GM23338 (cell line): Measurements from ENCODE around the gene ASXL2. TPM values are rescaled to one million over a fixed set of nuclear protein-coding genes. Genes with fewer than 3 reads are reported as not detected.

Experiments used
- ATAC-seq: fragments of 200-7000 bp; cut with Tn5 transposase; 3 replicates; pipeline ENCODE4 v1.9.1; 2020
- DNase-seq: peaks from one replicate; pipeline ENCODE4 v3.0.0-alpha.2; 2015; ENCODE audit warnings: low spot score
- H2AFZ ChIP-seq: fragments of 200-600 bp; sonication (generic); 2 replicates; pipeline ENCODE4 v1.8.0; 2016; ENCODE audit warnings: antibody characterized with exemption, mild to moderate bottlenecking, moderate library complexity
- H3F3A ChIP-seq: fragments of 200-600 bp; sonication (generic); replicated peaks from 2 replicates; pipeline ENCODE4 v1.8.0; 2017; ENCODE audit warnings: antibody characterized with exemption, mixed run types, low read depth
- H3K27ac ChIP-seq: fragments of 200-600 bp; sonication (generic); 2 replicates; pipeline ENCODE4 v1.6.1; 2016; ENCODE audit warnings: low read depth
- H3K27me3 ChIP-seq: fragments of 200-600 bp; sonication (generic); 2 replicates; pipeline ENCODE4 v1.8.0; 2016; ENCODE audit warnings: mild to moderate bottlenecking, mixed run types, moderate library complexity; ENCODE audit not compliant: insufficient read depth
- H3K36me3 ChIP-seq: fragments of 200-600 bp; sonication (generic); 2 replicates; pipeline ENCODE4 v1.8.0; 2016; ENCODE audit warnings: mild to moderate bottlenecking; ENCODE audit not compliant: insufficient read depth
- H3K4me1 ChIP-seq: fragments of 200-600 bp; sonication (generic); 2 replicates; pipeline ENCODE4 v1.8.0; 2016; ENCODE audit warnings: mild to moderate bottlenecking, moderate library complexity; ENCODE audit not compliant: insufficient read depth
- H3K4me2 ChIP-seq: fragments of 200-600 bp; sonication (generic); 2 replicates; pipeline ENCODE4 v1.7.1; 2017; ENCODE audit warnings: mixed run types
- H3K4me3 ChIP-seq: fragments of 200-600 bp; sonication (generic); 2 replicates; pipeline ENCODE4 v1.6.1; 2016; ENCODE audit warnings: mixed run types
- H3K79me2 ChIP-seq: fragments of 200-600 bp; sonication (generic); replicated peaks from 2 replicates; pipeline ENCODE4 v1.8.0; 2017; ENCODE audit warnings: mild to moderate bottlenecking; ENCODE audit not compliant: insufficient read depth
- H3K9me2 ChIP-seq: fragments of 200-600 bp; sonication (generic); 2 replicates; pipeline ENCODE4 v1.8.0; 2017; ENCODE audit not compliant: insufficient read depth
- H4K20me1 ChIP-seq: fragments of 200-600 bp; sonication (generic); replicated peaks from 2 replicates; pipeline ENCODE4 v1.8.0; 2017; ENCODE audit warnings: mild to moderate bottlenecking; ENCODE audit not compliant: insufficient read depth
- H3K27ac Mint-ChIP-seq: 2 replicates; pipeline ENCODE4 v1.8.0; 2020; ENCODE audit warnings: inconsistent platforms, mild to moderate bottlenecking, moderate library complexity, mixed read lengths
- H3K27me3 Mint-ChIP-seq: 3 replicates; pipeline ENCODE4 v1.8.0; 2022; ENCODE audit warnings: low read depth, mild to moderate bottlenecking, moderate library complexity, mixed read lengths, inconsistent platforms; ENCODE audit not compliant: insufficient read depth, poor library complexity
- H3K36me3 Mint-ChIP-seq: 3 replicates; pipeline ENCODE4 v1.8.0; 2021; ENCODE audit warnings: low read depth, mild to moderate bottlenecking, inconsistent platforms, moderate library complexity, mixed read lengths
- H3K4me1 Mint-ChIP-seq: 3 replicates; pipeline ENCODE4 v1.8.0; 2020; ENCODE audit warnings: mild to moderate bottlenecking, inconsistent platforms, mixed read lengths
- H3K4me3 Mint-ChIP-seq: 3 replicates; pipeline ENCODE4 v1.8.0; 2021; ENCODE audit warnings: moderate library complexity, mild to moderate bottlenecking, inconsistent platforms, mixed read lengths
- H3K9me3 Mint-ChIP-seq: 3 replicates; pipeline ENCODE4 v1.8.0; 2020; ENCODE audit warnings: moderate library complexity, mild to moderate bottlenecking, inconsistent platforms, mixed read lengths
- EZH2 ChIP-seq: fragments of 200-600 bp; sonication (generic); IDR thresholded peaks from one replicate; pipeline ENCODE4 v1.8.0; 2017; ENCODE audit warnings: antibody characterized with exemption, mild to moderate bottlenecking, low read depth; ENCODE audit not compliant: unreplicated experiment
- EZH2phosphoT487 ChIP-seq: fragments of 200-600 bp; sonication (generic); IDR thresholded peaks from one replicate; pipeline ENCODE4 v1.8.1; 2018; ENCODE audit warnings: antibody characterized with exemption; ENCODE audit not compliant: unreplicated experiment
- JUNB ChIP-seq: IDR thresholded peaks from one replicate; pipeline ENCODE4 v1.6.1; 2016; ENCODE audit warnings: antibody characterized with exemption; ENCODE audit not compliant: unreplicated experiment
- NANOG ChIP-seq: IDR thresholded peaks from 2 replicates; pipeline ENCODE4 v1.6.1; 2016; ENCODE audit warnings: antibody characterized with exemption, borderline replicate concordance
- STAT1 ChIP-seq: IDR thresholded peaks from one replicate; pipeline ENCODE4 v1.6.1; 2016; ENCODE audit warnings: antibody characterized with exemption; ENCODE audit not compliant: unreplicated experiment
- ZNF114 ChIP-seq: fragments of 250-450 bp; sonication (Bioruptor Pico); IDR thresholded peaks from 2 replicates; pipeline ENCODE4 v1.5.0; 2020; ENCODE audit warnings: mild to moderate bottlenecking, moderate library complexity
- ZNF331 ChIP-seq: fragments of 250-450 bp; sonication (Bioruptor Pico); IDR thresholded peaks from 2 replicates; pipeline ENCODE4 v1.5.0; 2020; ENCODE audit warnings: low read depth, mild to moderate bottlenecking, moderate library complexity
- polyA plus RNA-seq: library from polyadenylated mRNA; unstranded; fragments of >200 nt; fragmentation: Nextera tagmentation; extraction: Ambion mirVana; gene quantifications from 2 replicates; pipeline ENCODE4 v1.2.1, GENCODE V29; 2016
- total RNA-seq: library from RNA; depleted of rRNA; stranded (reverse); fragments of >200 nt; shearing (Covaris generic); gene quantifications from 2 replicates; pipeline ENCODE4 v1.2.3, GENCODE V29; 2014
- TF ChIP-seq, protein P1 (sequence below): IDR thresholded peaks from 2 replicates; pipeline ENCODE4 v1.6.1; 2016; ENCODE audit warnings: antibody characterized with exemption
- TF ChIP-seq, protein P2 (sequence below): fragments of 250-450 bp; sonication (Bioruptor Pico); IDR thresholded peaks from 2 replicates; pipeline ENCODE4 v1.5.0; 2020; ENCODE audit warnings: mild to moderate bottlenecking, moderate library complexity
- TF ChIP-seq, protein P3 (sequence below), 2 experiments: fragments of 200-600 bp in 1 of 2; sonication (generic) in 1 of 2; conservative IDR thresholded peaks; 2 replicates each; pipeline versions ENCODE4 v1.5.1 to v1.6.1; 2016 to 2017; ENCODE audit warnings: antibody characterized with exemption in 2 of 2, low read depth in 2 of 2, mild to moderate bottlenecking in 2 of 2, moderate library complexity in 1 of 2

Gene ASXL2
- total and polyA plus RNA-seq, 2 experiments from 2014 or later: 7.0 to 21.8 TPM

DNA sequence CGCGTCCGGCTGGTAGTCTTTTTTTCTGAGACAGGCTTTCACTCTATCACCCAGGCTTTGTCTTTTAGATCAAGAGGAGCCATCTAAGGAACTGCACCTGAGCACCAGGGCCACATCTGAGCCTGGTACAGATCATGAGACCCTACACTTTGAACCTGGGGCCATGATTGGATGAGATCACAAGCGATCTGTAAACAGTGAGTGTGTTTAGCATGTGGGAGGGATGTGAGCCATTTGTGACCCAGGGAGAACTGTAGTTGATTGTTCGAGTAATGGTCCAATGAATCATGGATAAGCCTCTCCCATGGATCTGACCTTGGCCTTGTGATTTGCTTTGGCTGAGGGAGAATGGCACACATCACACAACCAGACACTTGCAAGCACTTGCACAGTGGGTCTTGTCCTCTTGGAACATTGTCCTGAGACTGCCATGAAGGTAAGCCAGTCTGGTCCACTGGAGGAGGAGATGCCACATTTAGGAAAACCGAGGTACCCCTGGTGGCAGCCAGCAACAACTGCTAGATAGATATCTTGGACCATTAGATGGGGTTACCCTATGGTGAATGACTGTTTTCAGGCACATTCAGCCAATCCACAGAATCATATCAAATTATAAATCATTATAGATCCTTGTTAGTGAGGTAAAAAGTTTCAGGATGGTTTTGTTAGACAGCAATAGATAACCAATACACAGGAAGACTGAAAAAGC is 185.4 kb downstream of the ASXL2 start:
- ATAC-seq: no peak; the same call in 2 of the 3 replicates
- no peak overlapping the region for H3K27ac ChIP-seq
- Mint-ChIP-seq H3K9me3 (no peaks in the 10 kb centered on the region), H3K4me3 (no peak overlapping the region), H3K4me1 (no peaks in the 10 kb centered on the region), H3K27me3 (peaks cover 4% of the 10 kb centered on the region), H3K27ac (no peak overlapping the region), H3K36me3 (no peaks in the 10 kb centered on the region)
- no peaks in the 10 kb centered on the region for H3K9me2 ChIP-seq
- no peak overlapping the region for H3K4me2 ChIP-seq
- H3F3A ChIP-seq: no peaks in the 10 kb centered on the region
- TF ChIP-seq ZNF331 (CRISPR knock-in tag) (no peak), EZH2 (no peak), EZH2phosphoT487 (no peak), STAT1 (no peak), JUNB (no peak), NANOG (no peak), ZNF114 (no peak)
- TF ChIP-seq, protein P1, sequence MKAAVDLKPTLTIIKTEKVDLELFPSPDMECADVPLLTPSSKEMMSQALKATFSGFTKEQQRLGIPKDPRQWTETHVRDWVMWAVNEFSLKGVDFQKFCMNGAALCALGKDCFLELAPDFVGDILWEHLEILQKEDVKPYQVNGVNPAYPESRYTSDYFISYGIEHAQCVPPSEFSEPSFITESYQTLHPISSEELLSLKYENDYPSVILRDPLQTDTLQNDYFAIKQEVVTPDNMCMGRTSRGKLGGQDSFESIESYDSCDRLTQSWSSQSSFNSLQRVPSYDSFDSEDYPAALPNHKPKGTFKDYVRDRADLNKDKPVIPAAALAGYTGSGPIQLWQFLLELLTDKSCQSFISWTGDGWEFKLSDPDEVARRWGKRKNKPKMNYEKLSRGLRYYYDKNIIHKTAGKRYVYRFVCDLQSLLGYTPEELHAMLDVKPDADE: no peak
- TF ChIP-seq, protein P2, sequence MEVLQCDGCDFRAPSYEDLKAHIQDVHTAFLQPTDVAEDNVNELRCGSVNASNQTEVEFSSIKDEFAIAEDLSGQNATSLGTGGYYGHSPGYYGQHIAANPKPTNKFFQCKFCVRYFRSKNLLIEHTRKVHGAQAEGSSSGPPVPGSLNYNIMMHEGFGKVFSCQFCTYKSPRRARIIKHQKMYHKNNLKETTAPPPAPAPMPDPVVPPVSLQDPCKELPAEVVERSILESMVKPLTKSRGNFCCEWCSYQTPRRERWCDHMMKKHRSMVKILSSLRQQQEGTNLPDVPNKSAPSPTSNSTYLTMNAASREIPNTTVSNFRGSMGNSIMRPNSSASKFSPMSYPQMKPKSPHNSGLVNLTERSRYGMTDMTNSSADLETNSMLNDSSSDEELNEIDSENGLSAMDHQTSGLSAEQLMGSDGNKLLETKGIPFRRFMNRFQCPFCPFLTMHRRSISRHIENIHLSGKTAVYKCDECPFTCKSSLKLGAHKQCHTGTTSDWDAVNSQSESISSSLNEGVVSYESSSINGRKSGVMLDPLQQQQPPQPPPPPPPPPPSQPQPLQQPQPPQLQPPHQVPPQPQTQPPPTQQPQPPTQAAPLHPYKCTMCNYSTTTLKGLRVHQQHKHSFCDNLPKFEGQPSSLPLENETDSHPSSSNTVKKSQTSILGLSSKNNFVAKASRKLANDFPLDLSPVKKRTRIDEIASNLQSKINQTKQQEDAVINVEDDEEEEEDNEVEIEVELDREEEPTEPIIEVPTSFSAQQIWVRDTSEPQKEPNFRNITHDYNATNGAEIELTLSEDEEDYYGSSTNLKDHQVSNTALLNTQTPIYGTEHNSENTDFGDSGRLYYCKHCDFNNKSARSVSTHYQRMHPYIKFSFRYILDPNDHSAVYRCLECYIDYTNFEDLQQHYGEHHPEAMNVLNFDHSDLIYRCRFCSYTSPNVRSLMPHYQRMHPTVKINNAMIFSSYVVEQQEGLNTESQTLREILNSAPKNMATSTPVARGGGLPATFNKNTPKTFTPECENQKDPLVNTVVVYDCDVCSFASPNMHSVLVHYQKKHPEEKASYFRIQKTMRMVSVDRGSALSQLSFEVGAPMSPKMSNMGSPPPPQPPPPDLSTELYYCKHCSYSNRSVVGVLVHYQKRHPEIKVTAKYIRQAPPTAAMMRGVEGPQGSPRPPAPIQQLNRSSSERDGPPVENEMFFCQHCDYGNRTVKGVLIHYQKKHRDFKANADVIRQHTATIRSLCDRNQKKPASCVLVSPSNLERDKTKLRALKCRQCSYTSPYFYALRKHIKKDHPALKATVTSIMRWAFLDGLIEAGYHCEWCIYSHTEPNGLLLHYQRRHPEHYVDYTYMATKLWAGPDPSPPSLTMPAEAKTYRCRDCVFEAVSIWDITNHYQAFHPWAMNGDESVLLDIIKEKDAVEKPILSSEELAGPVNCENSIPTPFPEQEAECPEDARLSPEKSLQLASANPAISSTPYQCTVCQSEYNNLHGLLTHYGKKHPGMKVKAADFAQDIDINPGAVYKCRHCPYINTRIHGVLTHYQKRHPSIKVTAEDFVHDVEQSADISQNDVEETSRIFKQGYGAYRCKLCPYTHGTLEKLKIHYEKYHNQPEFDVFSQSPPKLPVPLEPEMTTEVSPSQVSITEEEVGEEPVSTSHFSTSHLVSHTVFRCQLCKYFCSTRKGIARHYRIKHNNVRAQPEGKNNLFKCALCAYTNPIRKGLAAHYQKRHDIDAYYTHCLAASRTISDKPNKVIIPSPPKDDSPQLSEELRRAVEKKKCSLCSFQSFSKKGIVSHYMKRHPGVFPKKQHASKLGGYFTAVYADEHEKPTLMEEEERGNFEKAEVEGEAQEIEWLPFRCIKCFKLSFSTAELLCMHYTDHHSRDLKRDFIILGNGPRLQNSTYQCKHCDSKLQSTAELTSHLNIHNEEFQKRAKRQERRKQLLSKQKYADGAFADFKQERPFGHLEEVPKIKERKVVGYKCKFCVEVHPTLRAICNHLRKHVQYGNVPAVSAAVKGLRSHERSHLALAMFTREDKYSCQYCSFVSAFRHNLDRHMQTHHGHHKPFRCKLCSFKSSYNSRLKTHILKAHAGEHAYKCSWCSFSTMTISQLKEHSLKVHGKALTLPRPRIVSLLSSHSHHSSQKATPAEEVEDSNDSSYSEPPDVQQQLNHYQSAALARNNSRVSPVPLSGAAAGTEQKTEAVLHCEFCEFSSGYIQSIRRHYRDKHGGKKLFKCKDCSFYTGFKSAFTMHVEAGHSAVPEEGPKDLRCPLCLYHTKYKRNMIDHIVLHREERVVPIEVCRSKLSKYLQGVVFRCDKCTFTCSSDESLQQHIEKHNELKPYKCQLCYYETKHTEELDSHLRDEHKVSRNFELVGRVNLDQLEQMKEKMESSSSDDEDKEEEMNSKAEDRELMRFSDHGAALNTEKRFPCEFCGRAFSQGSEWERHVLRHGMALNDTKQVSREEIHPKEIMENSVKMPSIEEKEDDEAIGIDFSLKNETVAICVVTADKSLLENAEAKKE: no peak
- TF ChIP-seq, protein P3, sequence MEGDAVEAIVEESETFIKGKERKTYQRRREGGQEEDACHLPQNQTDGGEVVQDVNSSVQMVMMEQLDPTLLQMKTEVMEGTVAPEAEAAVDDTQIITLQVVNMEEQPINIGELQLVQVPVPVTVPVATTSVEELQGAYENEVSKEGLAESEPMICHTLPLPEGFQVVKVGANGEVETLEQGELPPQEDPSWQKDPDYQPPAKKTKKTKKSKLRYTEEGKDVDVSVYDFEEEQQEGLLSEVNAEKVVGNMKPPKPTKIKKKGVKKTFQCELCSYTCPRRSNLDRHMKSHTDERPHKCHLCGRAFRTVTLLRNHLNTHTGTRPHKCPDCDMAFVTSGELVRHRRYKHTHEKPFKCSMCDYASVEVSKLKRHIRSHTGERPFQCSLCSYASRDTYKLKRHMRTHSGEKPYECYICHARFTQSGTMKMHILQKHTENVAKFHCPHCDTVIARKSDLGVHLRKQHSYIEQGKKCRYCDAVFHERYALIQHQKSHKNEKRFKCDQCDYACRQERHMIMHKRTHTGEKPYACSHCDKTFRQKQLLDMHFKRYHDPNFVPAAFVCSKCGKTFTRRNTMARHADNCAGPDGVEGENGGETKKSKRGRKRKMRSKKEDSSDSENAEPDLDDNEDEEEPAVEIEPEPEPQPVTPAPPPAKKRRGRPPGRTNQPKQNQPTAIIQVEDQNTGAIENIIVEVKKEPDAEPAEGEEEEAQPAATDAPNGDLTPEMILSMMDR (conservative IDR thresholded peaks at IDR 0.05; ENCODE audit: low read depth in 2 of 2): no peak; a peak in 1 of 4 replicates
- peaks cover 7% of the 10 kb centered on the region for H3K4me1 ChIP-seq
- H2AFZ ChIP-seq: no peak overlapping the region
- no peaks in the 10 kb centered on the region for H3K27me3 ChIP-seq
- no peak for DNase-seq
- no peaks in the 10 kb centered on the region for H4K20me1 ChIP-seq
- no peaks in the 10 kb centered on the region for H3K79me2 ChIP-seq
- H3K4me3 ChIP-seq: no peak overlapping the region
- no peaks in the 10 kb centered on the region for H3K36me3 ChIP-seq
